Neural progenitor cell (in vitro differentiated cells): ENCODE results near the gene TLE5. TPM values are rescaled to one million over a fixed set of nuclear protein-coding genes. Genes with fewer than 3 reads are reported as not detected.

Source experiments
- DNase-seq: peaks from one replicate; pipeline ENCODE4 v3.0.0-alpha.2; 2016; ENCODE audit warnings: low spot score
- H2AFZ ChIP-seq: fragments of 200-600 bp; sonication (generic); replicated peaks from 2 replicates; pipeline ENCODE4 v1.6.1; 2016; ENCODE audit warnings: antibody characterized with exemption
- H3F3A ChIP-seq: fragments of 200-600 bp; sonication (generic); 2 replicates; pipeline ENCODE4 v1.6.1; 2016; ENCODE audit warnings: antibody characterized with exemption, low read depth
- H3K27ac ChIP-seq: fragments of 200-600 bp; sonication (generic); 2 replicates; pipeline ENCODE4 v1.5.1; 2016; ENCODE audit warnings: mild to moderate bottlenecking
- H3K27me3 ChIP-seq: fragments of 200-600 bp; sonication (generic); 2 replicates; pipeline ENCODE4 v1.6.1; 2016; ENCODE audit warnings: mild to moderate bottlenecking, moderate library complexity
- H3K36me3 ChIP-seq: fragments of 200-600 bp; sonication (generic); 2 replicates; pipeline ENCODE4 v1.5.1; 2016
- H3K4me1 ChIP-seq: fragments of 200-600 bp; sonication (generic); 2 replicates; pipeline ENCODE4 v1.6.1; 2016; ENCODE audit warnings: mixed run types
- H3K4me2 ChIP-seq: fragments of 200-600 bp; sonication (generic); 2 replicates; pipeline ENCODE4 v1.6.1; 2016
- H3K4me3 ChIP-seq: fragments of 200-600 bp; sonication (generic); 2 replicates; pipeline ENCODE4 v1.5.1; 2016
- H3K79me2 ChIP-seq: fragments of 200-600 bp; sonication (generic); 2 replicates; pipeline ENCODE4 v1.6.1; 2016; ENCODE audit warnings: low read depth
- H3K9ac ChIP-seq: fragments of 200-600 bp; sonication (generic); 2 replicates; pipeline ENCODE4 v1.6.1; 2016
- H3K9me3 ChIP-seq: fragments of 200-600 bp; sonication (generic); 2 replicates; pipeline ENCODE4 v1.5.1; 2016; ENCODE audit warnings: low read depth
- H4K20me1 ChIP-seq: fragments of 200-600 bp; sonication (generic); 2 replicates; pipeline ENCODE4 v1.6.1; 2016; ENCODE audit warnings: low read depth
- H3K27ac Mint-ChIP-seq: 3 replicates; pipeline ENCODE4 v1.8.0; 2021; ENCODE audit warnings: mixed read lengths
- H3K27me3 Mint-ChIP-seq: 2 replicates; pipeline ENCODE4 v1.8.0; 2022; ENCODE audit warnings: low read depth, mild to moderate bottlenecking, inconsistent platforms, moderate library complexity, mixed read lengths; ENCODE audit not compliant: insufficient read depth
- H3K36me3 Mint-ChIP-seq: 3 replicates; pipeline ENCODE4 v1.8.0; 2021; ENCODE audit warnings: mixed read lengths
- H3K4me1 Mint-ChIP-seq: 3 replicates; pipeline ENCODE4 v1.8.0; 2021; ENCODE audit warnings: mixed read lengths
- H3K4me3 Mint-ChIP-seq: 3 replicates; pipeline ENCODE4 v1.8.0; 2021; ENCODE audit warnings: mild to moderate bottlenecking, moderate library complexity, mixed read lengths
- H3K9me3 Mint-ChIP-seq: 3 replicates; pipeline ENCODE4 v1.8.0; 2020; ENCODE audit warnings: mixed read lengths
- CTCF ChIP-seq: fragments of 200-600 bp; sonication (generic); IDR thresholded peaks from 2 replicates; pipeline ENCODE4 v1.5.1; 2017; ENCODE audit warnings: antibody characterized with exemption, mild to moderate bottlenecking
- EZH2 ChIP-seq: fragments of 200-600 bp; sonication (generic); IDR thresholded peaks from 2 replicates; pipeline ENCODE4 v1.6.1; 2017; ENCODE audit warnings: antibody characterized with exemption, mild to moderate bottlenecking, moderate library complexity
- EZH2phosphoT487 ChIP-seq: fragments of 200-600 bp; sonication (generic); IDR thresholded peaks from 2 replicates; pipeline ENCODE4 v1.6.1; 2017; ENCODE audit warnings: antibody characterized with exemption
- total RNA-seq: library from RNA; depleted of rRNA; stranded (reverse); fragments of >200 nt; gene quantifications from 2 replicates; pipeline ENCODE4 v1.2.3, GENCODE V29; 2015; ENCODE audit warnings: low replicate concordance

Gene TLE5
- total RNA-seq, 1 donor from 2014 or later, result 54.6 TPM

- no peak for DNase-seq
- H3K36me3 ChIP-seq, result no peaks in the 10 kb centered on the region
- no peaks in the 10 kb centered on the region for H3K79me2 ChIP-seq
- Mint-ChIP-seq H3K27me3 (peaks cover 42% of the 10 kb centered on the region), H3K4me1 (peaks cover 15% of the 10 kb centered on the region), H3K9me3 (peaks cover 2% of the 10 kb centered on the region), H3K27ac (no peak overlapping the region), H3K36me3 (no peaks in the 10 kb centered on the region), H3K4me3 (no peak overlapping the region)
- no peak overlapping the region for H3K9ac ChIP-seq
- peak overlapping the region; percentile 74 for H3K4me2 ChIP-seq
- peaks cover 16% of the 10 kb centered on the region for H3K4me1 ChIP-seq
- peaks cover 43% of the 10 kb centered on the region for H3F3A ChIP-seq
- TF ChIP-seq EZH2phosphoT487 (no peak), CTCF (no peak), EZH2 (no peak)
- no peak overlapping the region for H3K27ac ChIP-seq
- H3K4me3 ChIP-seq, result no peak overlapping the region
- no peak overlapping the region for H2AFZ ChIP-seq
- H4K20me1 ChIP-seq, result peaks cover 10% of the 10 kb centered on the region
- peaks cover 3% of the 10 kb centered on the region for H3K27me3 ChIP-seq
- no peaks in the 10 kb centered on the region for H3K9me3 ChIP-seq
Measured at GRCh38 chr19:3048190-3048533, 14.1 kb downstream of the TLE5 start.

GRCh38 chr19:3047496-3048189 lies 14.7 kb downstream of the TLE5 start:
- H3K4me1 Mint-ChIP-seq, result peaks cover 16% of the 10 kb centered on the region
- DNase-seq, result peak; percentile 92
- Histone ChIP-seq H3K4me3 (peak overlapping the region; percentile 46), H2AFZ (no peak overlapping the region), H3K27me3 (peaks cover 3% of the 10 kb centered on the region), H3K79me2 (no peaks in the 10 kb centered on the region), H3F3A (peaks cover 44% of the 10 kb centered on the region), H3K9ac (no peak overlapping the region), H4K20me1 (peaks cover 9% of the 10 kb centered on the region), H3K27ac (no peak overlapping the region), H3K36me3 (no peaks in the 10 kb centered on the region), H3K9me3 (no peaks in the 10 kb centered on the region), H3K4me2 (peak overlapping the region; percentile 74), H3K4me1 (peaks cover 19% of the 10 kb centered on the region)
- peak overlapping the region; percentile 11 for H3K27ac Mint-ChIP-seq
- peaks cover 43% of the 10 kb centered on the region for H3K27me3 Mint-ChIP-seq
- TF ChIP-seq EZH2 (no peak), CTCF (no peak), EZH2phosphoT487 (no peak)
- peak overlapping the region; percentile 79 for H3K4me3 Mint-ChIP-seq
- H3K9me3 Mint-ChIP-seq, result peaks cover 2% of the 10 kb centered on the region
- H3K36me3 Mint-ChIP-seq, result no peaks in the 10 kb centered on the region

GRCh38 chr19:3046698-3047495 lies 15.4 kb downstream of the TLE5 start:
- peaks cover 3% of the 10 kb centered on the region for H3K27me3 ChIP-seq
- no peaks in the 10 kb centered on the region for H3K9me3 ChIP-seq
- no peak overlapping the region for H3K27ac ChIP-seq
- no peaks in the 10 kb centered on the region for H3K36me3 Mint-ChIP-seq
- peak overlapping the region; percentile 46 for H3K4me3 ChIP-seq
- H3K4me1 Mint-ChIP-seq, result peaks cover 20% of the 10 kb centered on the region
- no peak overlapping the region for H2AFZ ChIP-seq
- H3K79me2 ChIP-seq, result no peaks in the 10 kb centered on the region
- no peak overlapping the region for H3K27ac Mint-ChIP-seq
- TF ChIP-seq CTCF, result no peak
- no peak for TF ChIP-seq EZH2phosphoT487
- no peak for TF ChIP-seq EZH2
- H3K9ac ChIP-seq, result no peak overlapping the region
- H3K4me2 ChIP-seq, result peak overlapping the region; percentile 74
- no peaks in the 10 kb centered on the region for H3K36me3 ChIP-seq
- peaks cover 24% of the 10 kb centered on the region for H3K4me1 ChIP-seq
- H3K27me3 Mint-ChIP-seq, result peaks cover 47% of the 10 kb centered on the region
- peak overlapping the region; percentile 79 for H3K4me3 Mint-ChIP-seq
- peaks cover 2% of the 10 kb centered on the region for H3K9me3 Mint-ChIP-seq
- H4K20me1 ChIP-seq, result peaks cover 9% of the 10 kb centered on the region
- DNase-seq, result peak; percentile 93
- peaks cover 46% of the 10 kb centered on the region for H3F3A ChIP-seq
